Adipose tissue (tissue), 3 donors: ENCODE measurements around the gene SEPTIN5. TPM values are rescaled to one million over a fixed set of nuclear protein-coding genes. Genes with fewer than 3 reads are reported as not detected.

ENCODE experiments used
- H3K27ac ChIP-seq: one replicate; pipeline ENCODE4 v1.5.1; 2013; ENCODE audit warnings: low read depth, low read length
- WGBS, 3 donors: extraction: QIAGEN DNeasy Blood & Tissue Kit; methylation state at CpG; one replicate each; pipeline ENCODE4 v1.1.7; 2013; 5-methylcytosine and 5-hydroxymethylcytosine counted together
- polyA plus RNA-seq, 3 donors: library from polyadenylated mRNA; stranded (reverse); fragments of 200-250 nt; gene quantifications; one replicate each; pipeline ENCODE4 v1.2.3, GENCODE V29; 2013
- donor health status: healthy with polysubstance abuse.
- donor health status: Bipolar disorder and iron deficiency.
- donor health status: healthy.

Gene SEPTIN5
- polyA plus RNA-seq, 3 donors, result 5.3 to 18.8 (median 7.5) TPM

DNA sequence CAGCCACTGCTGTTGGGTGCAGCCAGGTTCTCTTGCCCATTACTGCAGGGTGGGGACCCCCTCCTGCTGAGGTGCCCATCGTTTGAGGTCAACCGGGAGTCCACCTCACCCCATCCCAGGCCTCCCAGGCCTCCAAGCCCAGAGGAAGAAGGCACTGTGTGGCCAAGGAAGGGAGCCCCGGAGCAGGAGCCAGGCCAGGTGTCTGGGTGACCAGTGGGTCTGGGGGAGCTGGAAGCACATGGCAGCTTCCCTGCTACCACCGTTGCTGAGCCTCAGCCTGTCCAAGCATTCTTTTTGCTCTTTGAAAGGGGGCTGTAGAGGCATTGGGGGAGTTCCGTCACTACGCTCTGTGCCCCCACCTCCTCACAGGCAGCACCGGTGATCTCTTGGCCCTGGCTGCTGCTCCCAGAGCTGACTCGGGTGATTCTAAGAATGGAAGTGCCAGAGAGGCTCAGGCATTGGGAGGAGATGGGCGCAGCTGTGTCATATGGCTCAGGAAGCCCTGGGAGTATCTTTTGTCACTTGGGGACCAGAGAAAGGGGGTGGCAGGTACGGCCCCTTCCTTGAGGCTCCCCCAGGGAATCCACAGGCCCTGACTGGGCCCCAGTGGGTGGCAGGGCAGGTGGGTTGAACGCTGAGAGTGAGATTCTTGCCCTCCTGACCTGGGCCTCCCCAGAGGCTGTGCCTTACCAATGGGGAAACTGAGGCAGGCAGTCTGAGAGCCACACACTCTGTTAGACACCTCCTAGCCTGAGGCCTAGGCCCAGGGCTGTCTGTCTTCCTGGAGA, 1.9 kb downstream of the SEPTIN5 start:
- no peak overlapping the region for H3K27ac ChIP-seq
- WGBS, 3 donors, result 81 to 86% (median 86%) methylated on average over 10 to 11 of the region's 11 CpGs

DNA sequence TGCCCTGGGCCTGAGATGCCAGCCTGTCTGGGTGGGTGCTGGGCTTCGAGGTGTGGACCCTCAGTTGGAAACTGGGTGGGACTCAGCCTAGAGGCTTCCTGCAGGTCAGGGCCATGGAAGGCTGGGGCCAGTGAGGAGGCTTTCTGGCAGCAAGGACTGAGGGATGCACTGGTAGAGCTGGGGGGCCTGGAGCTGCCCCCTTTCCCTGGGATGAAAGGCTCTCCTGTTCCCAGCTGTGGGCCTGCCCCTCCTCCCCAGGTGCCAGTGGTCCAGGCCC, 2.5 kb downstream of the SEPTIN5 start:
- no peak overlapping the region for H3K27ac ChIP-seq
- WGBS, 3 donors, result 97 to 100% (median 100%) methylated on average over 1 of the region's 1 CpG

DNA sequence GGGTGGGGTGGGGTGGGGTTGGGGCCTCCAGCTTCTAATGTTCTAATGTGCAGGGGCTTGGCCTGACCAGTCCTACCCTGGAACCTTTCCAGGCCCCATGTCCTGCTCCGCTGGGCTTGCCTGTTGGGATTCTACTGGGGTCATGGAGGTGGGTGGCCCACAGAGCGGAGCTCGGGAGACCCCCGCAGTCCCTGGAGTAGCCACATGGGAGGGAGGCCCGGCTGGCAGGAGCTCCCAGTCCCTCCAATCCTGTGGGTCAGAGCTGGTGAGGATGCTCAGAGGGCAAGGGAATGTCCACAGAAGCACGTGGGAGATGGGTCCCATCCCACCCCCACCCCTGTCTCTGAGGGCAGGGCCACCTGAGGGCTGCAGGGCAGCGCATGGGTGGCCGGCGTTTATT, 2.9 kb downstream of the SEPTIN5 start:
- WGBS, 3 donors, result 76 to 87% (median 85%) methylated on average over 9 of the region's 9 CpGs
- H3K27ac ChIP-seq, result no peak overlapping the region

DNA sequence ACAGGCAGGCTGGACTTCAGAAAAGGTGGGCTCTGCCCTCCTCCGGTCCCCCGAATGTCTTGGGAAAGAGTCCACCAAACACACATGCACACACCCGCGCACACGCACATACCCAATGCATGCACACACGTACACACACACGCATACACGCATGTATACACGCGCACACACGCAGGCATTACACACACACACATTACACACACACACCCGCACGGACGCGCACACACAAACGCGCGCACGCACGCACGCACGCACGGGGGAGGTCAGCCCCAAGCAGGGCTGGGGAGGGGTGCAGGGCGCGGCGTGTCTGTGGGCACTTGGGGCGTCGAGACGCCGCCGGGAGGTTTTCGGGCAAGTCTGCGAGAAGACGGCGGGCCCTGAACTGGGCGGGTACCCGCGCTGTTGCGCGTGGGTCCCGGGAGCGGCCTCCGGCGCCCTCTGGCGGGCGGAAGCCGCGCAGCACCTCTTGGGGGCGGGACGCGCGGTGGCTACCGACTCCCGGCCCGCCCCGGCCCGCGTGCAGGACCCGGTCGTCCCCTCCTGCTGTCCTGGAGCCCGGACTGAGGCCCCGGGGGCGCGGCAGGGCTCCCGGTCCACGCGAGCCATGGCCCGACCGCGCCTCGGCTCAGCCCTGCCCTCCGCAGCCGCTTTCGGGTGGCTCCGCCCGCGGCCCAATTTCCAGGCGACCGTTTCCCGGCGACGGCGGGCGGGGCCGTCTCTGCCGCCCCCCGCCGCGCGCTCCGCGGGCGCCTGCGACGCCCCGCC, 3.6 kb downstream of the SEPTIN5 start:
- WGBS, 3 donors, result 5 to 8% (median 6%) methylated on average over 79 to 96 of the region's 96 CpGs
- H3K27ac ChIP-seq, result no peak overlapping the region

DNA sequence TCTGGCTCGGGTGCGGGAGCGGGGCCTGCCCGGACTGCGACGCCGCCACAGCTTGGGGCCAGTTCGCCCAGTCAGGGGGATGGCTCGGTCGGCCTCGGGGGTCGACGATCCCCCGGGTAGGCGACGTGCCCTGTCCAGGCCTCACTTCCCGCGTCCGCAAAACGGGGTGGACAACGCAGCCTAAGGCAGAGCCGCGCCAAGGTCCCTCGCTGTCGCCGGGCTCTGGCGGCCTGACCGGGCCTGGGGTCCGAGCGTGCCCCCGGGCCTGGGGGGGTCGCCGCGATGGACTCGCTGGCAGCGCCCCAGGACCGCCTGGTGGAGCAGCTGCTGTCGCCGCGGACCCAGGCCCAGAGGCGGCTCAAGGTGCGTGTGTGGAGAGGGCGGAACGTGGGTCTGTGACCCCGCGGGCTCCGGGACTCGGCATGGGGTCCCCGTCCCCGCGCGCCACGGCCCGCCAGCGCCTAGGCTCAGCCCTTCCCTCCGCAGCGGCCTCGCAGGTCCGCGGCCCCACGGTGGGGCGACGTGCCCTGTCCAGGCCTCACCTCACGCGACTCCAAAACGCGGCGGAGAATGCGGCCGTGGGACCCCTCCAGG, 4.2 kb downstream of the SEPTIN5 start:
- H3K27ac ChIP-seq, result no peak overlapping the region
- 3 to 7% (median 5%) methylated on average over 55 to 70 of the region's 70 CpGs for WGBS, 3 donors

DNA sequence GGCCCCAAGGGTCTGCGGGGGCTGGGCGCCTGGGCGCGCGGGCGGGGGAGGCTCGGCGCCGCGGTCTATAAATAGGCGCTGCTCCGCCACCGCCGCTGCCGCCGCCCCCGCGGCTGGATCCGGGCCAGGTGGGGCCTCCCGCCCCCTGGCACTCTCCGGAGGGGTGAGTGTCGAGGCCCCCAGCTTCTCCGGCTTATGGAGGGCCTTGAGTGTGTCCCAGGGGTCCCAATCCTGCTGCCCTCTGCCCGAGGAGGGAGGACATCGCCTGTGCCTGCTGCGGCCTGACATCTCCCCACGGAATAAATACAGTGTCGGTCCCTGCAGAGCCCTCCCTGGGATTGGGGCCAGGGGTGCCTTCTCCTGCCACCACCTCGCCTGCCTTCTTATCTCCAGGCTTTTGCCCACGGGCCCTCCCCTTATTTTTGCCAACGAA, 4.8 kb downstream of the SEPTIN5 start:
- 21 to 32% (median 25%) methylated on average over 24 to 31 of the region's 31 CpGs for WGBS, 3 donors
- no peak overlapping the region for H3K27ac ChIP-seq

DNA sequence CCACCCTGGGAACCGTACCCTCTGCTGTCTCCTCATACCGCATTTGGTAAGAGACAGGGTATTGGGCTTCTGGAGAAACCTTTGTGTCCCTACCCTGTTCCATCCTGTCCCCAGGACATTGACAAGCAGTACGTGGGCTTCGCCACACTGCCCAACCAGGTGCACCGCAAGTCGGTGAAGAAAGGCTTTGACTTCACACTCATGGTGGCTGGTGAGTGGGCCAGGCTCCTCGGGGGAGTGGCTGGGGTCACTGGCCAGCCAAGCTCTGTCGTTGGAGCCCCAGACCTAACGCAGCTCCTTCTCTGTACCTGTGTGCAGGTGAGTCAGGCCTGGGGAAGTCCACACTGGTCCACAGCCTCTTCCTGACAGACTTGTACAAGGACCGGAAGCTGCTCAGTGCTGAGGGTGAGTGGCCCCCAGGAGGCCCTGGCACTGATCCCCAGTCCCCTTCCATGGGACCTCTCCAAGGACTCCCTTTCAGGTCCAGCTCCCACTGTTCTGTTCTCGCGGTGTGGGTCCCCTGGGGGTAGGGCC, 5.3 kb downstream of the SEPTIN5 start:
- H3K27ac ChIP-seq, result no peak overlapping the region
- 88 to 91% (median 90%) methylated on average over 12 of the region's 12 CpGs for WGBS, 3 donors

DNA sequence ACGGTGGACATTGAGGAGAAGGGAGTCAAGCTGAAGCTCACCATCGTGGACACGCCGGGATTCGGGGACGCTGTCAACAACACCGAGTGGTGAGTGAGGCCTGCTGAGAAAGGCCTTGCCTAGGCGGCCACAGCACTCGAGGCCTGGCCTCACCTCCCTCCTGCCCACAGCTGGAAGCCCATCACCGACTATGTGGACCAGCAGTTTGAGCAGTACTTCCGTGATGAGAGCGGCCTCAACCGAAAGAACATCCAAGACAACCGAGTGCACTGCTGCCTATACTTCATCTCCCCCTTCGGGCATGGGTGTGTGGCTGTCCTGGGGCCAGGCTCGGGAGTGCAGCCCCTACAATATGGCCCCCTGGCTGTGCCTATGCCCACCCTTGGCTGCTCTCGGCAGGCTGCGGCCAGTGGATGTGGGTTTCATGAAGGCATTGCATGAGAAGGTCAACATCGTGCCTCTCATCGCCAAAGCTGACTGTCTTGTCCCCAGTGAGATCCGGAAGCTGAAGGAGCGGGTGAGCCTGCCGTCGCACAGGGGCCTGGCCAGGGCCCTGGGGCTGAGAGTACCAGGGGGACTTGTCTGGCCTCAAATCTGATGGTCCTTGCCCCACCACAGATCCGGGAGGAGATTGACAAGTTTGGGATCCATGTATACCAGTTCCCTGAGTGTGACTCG, 6.0 kb downstream of the SEPTIN5 start:
- no peak overlapping the region for H3K27ac ChIP-seq
- WGBS, 3 donors, result 94 to 96% (median 94%) methylated on average over 26 of the region's 26 CpGs

DNA sequence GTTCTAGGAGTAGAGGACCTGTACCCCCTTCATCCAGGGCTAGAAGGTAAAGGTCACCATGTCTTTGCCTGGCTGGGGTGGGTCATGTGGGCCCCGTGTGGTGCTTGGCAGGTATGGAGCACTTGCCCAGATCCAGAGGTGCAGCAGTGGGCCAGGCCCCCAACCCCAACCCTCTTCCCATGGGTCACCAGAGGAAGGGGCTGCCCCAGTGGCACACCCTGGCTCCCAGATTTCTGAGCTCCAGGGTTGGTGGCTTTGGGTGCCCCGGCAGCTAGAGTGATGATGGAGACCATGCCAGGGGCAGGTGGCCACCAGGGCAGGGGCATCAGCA, 6.7 kb downstream of the SEPTIN5 start:
- no peak overlapping the region for H3K27ac ChIP-seq
- WGBS, 3 donors, result 92 to 100% (median 100%) methylated on average over 2 of the region's 2 CpGs

DNA sequence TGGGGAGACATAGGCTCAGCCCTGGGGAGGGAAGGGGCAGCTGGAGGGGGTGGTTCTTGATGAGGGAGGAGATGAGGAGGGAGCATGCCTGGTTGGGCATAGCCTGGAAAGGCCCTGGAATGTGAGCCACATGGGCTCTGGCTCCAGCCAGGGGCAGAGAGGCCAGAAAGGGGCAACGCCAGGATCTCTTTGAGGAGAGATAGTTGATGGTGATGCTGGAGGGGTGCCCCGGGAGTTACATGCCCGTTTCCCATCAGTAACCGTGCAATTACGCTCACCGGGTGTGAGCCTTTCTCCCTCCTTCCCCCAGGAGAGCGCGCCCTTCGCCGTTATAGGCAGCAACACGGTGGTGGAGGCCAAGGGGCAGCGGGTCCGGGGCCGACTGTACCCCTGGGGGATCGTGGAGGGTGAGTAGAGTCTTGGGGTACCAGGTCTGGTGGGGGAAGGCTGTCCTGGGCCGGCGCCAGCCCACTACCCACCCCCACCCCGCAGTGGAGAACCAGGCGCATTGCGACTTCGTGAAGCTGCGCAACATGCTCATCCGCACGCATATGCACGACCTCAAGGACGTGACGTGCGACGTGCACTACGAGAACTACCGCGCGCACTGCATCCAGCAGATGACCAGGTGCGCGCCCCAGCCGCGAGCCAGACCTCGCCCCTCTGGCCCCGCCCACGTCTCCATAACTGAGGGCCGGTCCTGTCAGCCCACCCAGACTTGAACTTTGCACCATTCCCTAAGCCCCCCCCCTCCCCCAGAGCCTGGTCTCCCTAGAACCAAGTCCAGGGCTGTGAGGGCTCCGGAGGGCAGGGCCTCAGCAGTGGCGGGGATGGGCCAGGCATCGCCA, 7.3 kb downstream of the SEPTIN5 start:
- no peak overlapping the region for H3K27ac ChIP-seq
- WGBS, 3 donors, result 72 to 87% (median 82%) methylated on average over 40 to 44 of the region's 44 CpGs

DNA sequence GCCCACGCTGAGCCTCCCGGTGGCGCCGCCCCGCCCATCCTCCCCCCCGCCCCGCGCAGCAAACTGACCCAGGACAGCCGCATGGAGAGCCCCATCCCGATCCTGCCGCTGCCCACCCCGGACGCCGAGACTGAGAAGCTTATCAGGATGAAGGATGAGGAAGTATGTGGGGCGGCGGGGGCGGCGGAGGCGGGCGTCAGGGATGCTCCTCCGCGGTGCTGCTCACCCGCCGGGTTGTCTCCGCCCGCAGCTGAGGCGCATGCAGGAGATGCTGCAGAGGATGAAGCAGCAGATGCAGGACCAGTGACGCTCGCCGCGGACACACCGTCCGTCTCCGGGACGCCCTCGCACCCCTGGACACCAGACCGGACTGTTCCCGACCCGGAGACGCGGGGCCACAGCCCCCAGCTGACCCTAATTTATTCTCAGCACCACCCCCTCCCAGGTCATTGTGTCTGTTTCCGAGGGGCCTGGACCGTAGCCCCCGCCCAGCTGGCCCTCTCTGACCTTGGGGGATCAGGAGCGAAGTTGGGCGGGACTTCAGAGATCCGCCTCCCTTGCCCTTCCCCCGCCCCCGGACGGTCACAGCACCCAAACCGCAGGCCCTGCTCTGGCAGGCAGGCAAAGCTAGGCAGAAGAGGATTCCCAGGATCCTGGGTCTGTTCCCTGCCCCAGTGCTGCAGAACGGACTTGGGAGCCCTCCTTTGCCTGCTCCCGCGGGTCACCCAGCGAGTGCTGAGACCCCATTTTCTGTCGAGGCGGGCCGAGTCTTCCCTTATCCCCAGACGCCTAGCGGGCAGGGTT, 8.1 kb downstream of the SEPTIN5 start:
- no peak overlapping the region for H3K27ac ChIP-seq
- 68 to 83% (median 80%) methylated on average over 55 to 60 of the region's 60 CpGs for WGBS, 3 donors

DNA sequence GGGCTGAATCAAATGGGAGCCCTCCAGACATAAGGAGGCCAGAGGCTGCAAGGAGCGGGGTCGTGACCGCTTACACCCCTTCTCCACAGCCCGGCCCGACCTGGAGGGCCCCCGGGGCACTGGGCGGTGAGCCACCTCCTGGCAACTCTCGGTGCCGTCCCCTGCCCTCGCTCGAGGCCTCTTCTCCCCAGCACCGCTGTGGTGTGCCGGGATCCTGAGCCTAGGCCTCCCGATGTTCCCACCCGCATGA, 8.6 kb downstream of the SEPTIN5 start:
- H3K27ac ChIP-seq, result no peak overlapping the region
- 45 to 57% (median 52%) methylated on average over 15 of the region's 15 CpGs for WGBS, 3 donors

DNA sequence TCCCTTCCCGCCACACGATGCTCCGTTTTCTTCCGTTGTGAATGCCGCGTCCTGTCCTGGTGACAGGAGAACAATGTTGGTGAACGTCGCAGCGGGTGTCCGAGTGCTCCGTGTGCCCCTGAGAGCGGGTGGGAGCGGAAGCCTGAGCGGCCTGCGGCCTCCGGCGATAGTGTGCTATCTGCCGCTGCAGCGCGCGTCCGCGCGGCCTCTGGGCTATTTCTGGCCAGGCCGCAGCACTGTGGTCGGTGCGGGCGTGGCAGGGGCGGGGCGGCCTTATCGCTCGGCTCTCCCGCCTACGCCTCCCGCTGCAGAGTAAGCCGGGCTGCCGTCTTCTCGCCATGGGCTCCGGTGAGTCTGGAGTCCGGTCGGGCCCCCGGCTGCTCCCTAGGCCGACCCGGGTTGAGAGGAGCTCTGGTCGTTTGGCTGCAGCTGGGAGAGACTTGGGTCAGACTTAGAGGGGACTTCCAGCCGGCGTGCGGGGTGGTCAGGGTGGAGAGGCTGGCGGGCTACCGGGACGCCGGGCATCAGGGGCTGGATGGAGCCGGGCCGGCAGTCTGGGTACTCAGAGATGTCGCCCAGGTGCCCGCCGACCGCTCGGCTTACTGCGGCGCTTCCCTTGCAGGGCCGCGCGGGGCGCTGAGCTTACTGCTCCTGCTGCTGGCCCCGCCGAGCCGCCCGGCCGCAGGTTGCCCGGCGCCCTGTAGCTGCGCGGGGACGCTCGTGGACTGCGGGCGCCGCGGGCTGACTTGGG, 9.1 kb downstream of the SEPTIN5 start, which contains the start of gene GP1BB:
Gene GP1BB (plus strand): TSS at position 308 of the 751 bp plus-strand sequence. CDS start 31 bp downstream, at position 339.
- 11 to 31% (median 24%) methylated on average over 60 to 80 of the region's 80 CpGs for WGBS, 3 donors
- no peak within 1 kb of the TSS for H3K27ac ChIP-seq

DNA sequence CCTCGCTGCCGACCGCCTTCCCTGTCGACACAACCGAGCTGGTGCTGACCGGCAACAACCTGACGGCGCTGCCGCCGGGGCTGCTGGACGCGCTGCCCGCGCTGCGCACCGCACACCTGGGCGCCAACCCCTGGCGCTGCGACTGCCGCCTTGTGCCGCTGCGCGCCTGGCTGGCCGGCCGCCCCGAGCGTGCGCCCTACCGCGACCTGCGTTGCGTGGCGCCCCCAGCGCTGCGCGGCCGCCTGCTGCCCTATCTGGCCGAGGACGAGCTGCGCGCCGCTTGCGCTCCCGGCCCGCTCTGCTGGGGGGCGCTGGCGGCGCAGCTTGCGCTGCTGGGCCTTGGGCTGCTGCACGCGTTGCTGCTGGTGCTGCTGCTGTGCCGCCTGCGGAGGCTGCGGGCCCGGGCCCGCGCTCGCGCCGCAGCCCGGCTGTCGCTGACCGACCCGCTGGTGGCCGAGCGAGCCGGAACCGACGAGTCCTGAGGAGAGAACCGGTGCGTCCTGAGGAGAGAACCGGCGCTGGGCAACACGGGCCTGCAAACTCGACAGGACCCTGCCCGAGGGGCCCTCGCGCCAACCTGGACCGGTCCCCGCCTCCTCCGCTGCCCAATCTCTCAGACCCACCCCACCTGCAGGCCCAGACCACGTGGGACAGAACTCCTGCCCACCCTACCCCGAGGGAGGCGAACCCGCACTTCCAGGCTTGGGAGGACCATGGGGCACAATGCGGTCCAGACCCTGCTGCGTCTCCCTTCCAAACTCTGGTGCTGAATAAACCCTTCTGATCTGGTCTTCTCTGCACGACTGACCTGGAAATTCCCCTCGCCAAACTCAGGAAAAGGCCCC, 9.9 kb downstream of the SEPTIN5 start:
- no peak overlapping the region for H3K27ac ChIP-seq
- WGBS, 3 donors, result 12 to 33% (median 25%) methylated on average over 74 to 89 of the region's 89 CpGs

DNA sequence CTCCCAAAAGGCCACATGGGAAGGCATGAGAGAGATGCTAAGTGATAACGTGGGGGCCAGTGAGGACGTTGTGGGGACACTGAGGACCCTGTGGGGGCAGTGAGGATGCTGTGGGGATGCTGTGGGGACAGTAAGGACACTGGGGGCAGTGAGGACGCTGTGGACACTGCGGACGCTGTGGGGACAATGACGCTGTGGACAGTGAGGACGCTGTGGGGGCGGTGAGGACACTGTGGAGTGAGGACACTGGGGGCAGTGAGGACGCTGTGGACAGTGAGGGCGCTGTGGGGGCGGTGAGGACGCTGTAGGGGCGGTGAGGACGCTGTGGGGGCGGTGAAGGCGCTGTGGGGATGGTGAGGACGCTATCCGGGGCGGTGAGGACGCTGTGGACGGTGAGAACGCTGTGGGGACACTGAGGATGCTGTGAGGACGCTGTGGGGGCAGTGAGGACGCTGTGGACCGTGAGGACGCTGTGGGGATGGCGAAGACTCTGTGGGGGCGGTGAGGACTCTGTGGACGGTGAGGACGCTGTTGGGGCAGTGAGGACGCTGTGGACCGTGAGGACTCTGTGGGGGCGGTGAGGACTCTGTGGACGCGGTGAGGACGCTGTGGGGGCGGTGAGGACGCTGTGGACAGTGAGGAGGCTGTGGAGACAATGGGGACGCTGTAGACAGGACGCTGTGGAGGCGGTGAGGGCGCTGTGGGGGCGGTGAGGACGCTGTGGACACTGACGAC, 10.8 kb downstream of the SEPTIN5 start:
- WGBS, 3 donors, result 70 to 75% (median 70%) methylated on average over 45 of the region's 45 CpGs
- no peak overlapping the region for H3K27ac ChIP-seq
